Urothelium cell line (cell line): ENCODE data around the gene ITSN1.
"Not testable (repeated sequence)": the region's sequence is repeated elsewhere in the genome, so short reads cannot be mapped to it uniquely, and the experiment has no call there.

ENCODE experiments used
- DNase-seq: peaks from one replicate; pipeline ENCODE4 v3.0.0; 2011; ENCODE audit warnings: low spot score, mixed read lengths
- FAIRE-seq: peaks from 2 replicates; lab custom pipeline; 2011; peaks lifted over from hg19 to GRCh38; lab: Jason Lieb, UNC

The ITSN1 gene

GRCh38 chr21:33762803-33763581 is 120.7 kb downstream of the ITSN1 start:
- FAIRE-seq (no peak), DNase-seq (no peak)

GRCh38 chr21:33763582-33763899 is 121.2 kb downstream of the ITSN1 start:
- DNase-seq (no peak), FAIRE-seq (no peak)

GRCh38 chr21:33767236-33767635 is 124.9 kb downstream of the ITSN1 start:
- FAIRE-seq (no peak), DNase-seq (no peak)

- DNase-seq (no peak), FAIRE-seq (no peak)
Observed at GRCh38 chr21:33767960-33768359, 125.7 kb downstream of the ITSN1 start.

- DNase-seq (no peak), FAIRE-seq (no peak)
Observed at GRCh38 chr21:33769057-33769456, 126.8 kb downstream of the ITSN1 start.

GRCh38 chr21:33770542-33770941 is 128.2 kb downstream of the ITSN1 start:
- DNase-seq (no peak), FAIRE-seq (no peak)

GRCh38 chr21:33771976-33772375 is 129.7 kb downstream of the ITSN1 start:
- DNase-seq: no peak
- FAIRE-seq: no peak

- DNase-seq (no peak), FAIRE-seq (no peak)
Observed at GRCh38 chr21:33774551-33774950, 132.2 kb downstream of the ITSN1 start.

- no peak for DNase-seq
- FAIRE-seq: no peak
Observed at GRCh38 chr21:33775100-33775828, 133.0 kb downstream of the ITSN1 start.

GRCh38 chr21:33780631-33781030 is 138.3 kb downstream of the ITSN1 start:
- no peak for FAIRE-seq
- no peak for DNase-seq

- no peak for FAIRE-seq
- DNase-seq: no peak
Observed at GRCh38 chr21:33781121-33781520, 138.8 kb downstream of the ITSN1 start.

- FAIRE-seq (no peak), DNase-seq (no peak)
Observed at GRCh38 chr21:33783187-33783979, 141.1 kb downstream of the ITSN1 start.

- FAIRE-seq: no peak
Observed at GRCh38 chr21:33787431-33787830, 145.1 kb downstream of the ITSN1 start.

GRCh38 chr21:33788438-33788837 is 146.1 kb downstream of the ITSN1 start:
- DNase-seq, FAIRE-seq: not testable (repeated sequence)

More at GRCh38 chr21:33787431-33787830, 145.1 kb downstream of the ITSN1 start:
- DNase-seq: no peak

- no peak for FAIRE-seq
- DNase-seq: no peak
Observed at GRCh38 chr21:33789697-33790096, 147.4 kb downstream of the ITSN1 start.

GRCh38 chr21:33791073-33791472 is 148.8 kb downstream of the ITSN1 start:
- FAIRE-seq (no peak), DNase-seq (no peak)

GRCh38 chr21:33794596-33794995 is 152.3 kb downstream of the ITSN1 start:
- FAIRE-seq (no peak), DNase-seq (no peak)

- DNase-seq (no peak), FAIRE-seq (no peak)
Observed at GRCh38 chr21:33797565-33797964, 155.3 kb downstream of the ITSN1 start.

- FAIRE-seq (no peak), DNase-seq (no peak)
Observed at GRCh38 chr21:33799378-33800090, 157.2 kb downstream of the ITSN1 start.

- FAIRE-seq (no peak), DNase-seq (no peak)
Observed at GRCh38 chr21:33800753-33801423, 158.6 kb downstream of the ITSN1 start.
